Measurements from ENCODE around the gene TMEM178B. TPM values are rescaled to one million over a fixed set of nuclear protein-coding genes. Genes with fewer than 3 reads are reported as not detected.
"Not testable (repeated sequence)": the region's sequence is repeated elsewhere in the genome, so short reads cannot be mapped to it uniquely, and the experiment has no call there.

TMEM178B gene
- polyA plus RNA-seq, 1 donor from 2014 or later, result 40.7 TPM

- Histone ChIP-seq H3K79me2 (replicated peaks; ENCODE audit: insufficient read depth, low read length) (peaks cover 2% of the 10 kb centered on the region), H3F3A (ENCODE audit: insufficient read depth, low read length, poor library complexity, severe bottlenecking) (no peaks in the 10 kb centered on the region), H4K20me1 (ENCODE audit: insufficient read depth) (no peaks in the 10 kb centered on the region), H3K27ac (ENCODE audit: low read length) (no peak overlapping the region), H3K9me3 (ENCODE audit: low read length) (no peaks in the 10 kb centered on the region), H3K36me3 (ENCODE audit: insufficient read depth, low read length) (peaks cover 4% of the 10 kb centered on the region), H3K27me3 (ENCODE audit: insufficient read depth, low read depth, low read length) (no peaks in the 10 kb centered on the region), H3K9me2 (ENCODE audit: insufficient read depth, low read length) (no peaks in the 10 kb centered on the region), H3K4me2 (ENCODE audit: low read length) (no peak overlapping the region), H3K9ac (ENCODE audit: low read length) (no peak overlapping the region), H3K4me3 (ENCODE audit: low read length) (no peak overlapping the region), H2AFZ (ENCODE audit: low read depth, low read length) (no peak overlapping the region)
- TF ChIP-seq CTCF (IDR thresholded peaks at IDR 0.05; ENCODE audit: poor library complexity, severe bottlenecking), result no peak
- no peak for TF ChIP-seq EP300 (conservative IDR thresholded peaks at IDR 0.05; ENCODE audit: poor library complexity, severe bottlenecking)
- TF ChIP-seq REST (IDR thresholded peaks at IDR 0.05; ENCODE audit: borderline replicate concordance), result no peak
- no peak for TF ChIP-seq POLR2AphosphoS5 (IDR thresholded peaks at IDR 0.05)
- TF ChIP-seq RAD21 (conservative IDR thresholded peaks at IDR 0.05), result no peak
- no peak for TF ChIP-seq SMC3 (conservative IDR thresholded peaks at IDR 0.05; ENCODE audit: poor library complexity)
- TF ChIP-seq TAF1 (IDR thresholded peaks at IDR 0.05; ENCODE audit: low read depth), result no peak
Measured at GRCh38 chr7:141400356-141400755, 326.5 kb downstream of the TMEM178B start.

DNA sequence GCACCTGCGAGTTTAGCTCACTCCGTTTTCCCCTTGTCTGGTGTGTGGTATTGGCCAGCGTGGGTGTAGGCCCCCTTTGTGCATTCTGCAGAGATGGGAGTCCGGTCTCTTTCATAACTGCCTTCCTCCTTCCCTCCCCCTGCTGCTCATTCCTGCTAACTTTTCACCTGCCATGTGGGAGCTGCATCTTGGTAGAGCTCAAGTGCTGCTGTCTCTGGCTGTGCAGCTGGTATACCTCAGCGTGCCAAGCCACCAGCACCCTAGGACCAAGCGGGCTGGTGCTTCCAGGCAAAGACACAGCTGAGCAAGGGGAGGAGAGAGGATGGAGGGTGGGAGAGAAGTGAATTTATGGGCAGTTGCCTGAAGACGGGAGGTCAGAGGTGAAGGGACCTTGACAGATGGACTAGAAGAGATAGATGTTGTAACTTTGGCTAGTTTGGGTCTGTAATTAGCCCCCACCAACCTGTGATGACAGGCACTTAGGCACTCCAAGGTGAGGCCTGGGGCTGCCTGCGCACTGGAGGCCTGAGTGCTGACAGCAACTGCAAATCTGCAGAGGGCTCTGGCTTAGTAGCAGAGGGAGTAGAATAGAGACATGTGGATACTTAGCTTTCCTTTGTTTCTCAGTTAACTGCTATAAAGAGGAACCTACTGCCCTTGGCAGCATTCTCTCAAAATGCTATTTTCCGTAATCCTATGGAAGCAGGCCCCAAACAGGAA lies 328.6 kb downstream of the TMEM178B start:
- Histone ChIP-seq H4K20me1 (ENCODE audit: insufficient read depth) (no peaks in the 10 kb centered on the region), H3K9me2 (ENCODE audit: insufficient read depth, low read length) (no peaks in the 10 kb centered on the region), H3K79me2 (replicated peaks; ENCODE audit: insufficient read depth, low read length) (no peaks in the 10 kb centered on the region), H2AFZ (ENCODE audit: low read depth, low read length) (no peak overlapping the region), H3K9ac (ENCODE audit: low read length) (no peak overlapping the region), H3K9me3 (ENCODE audit: low read length) (no peaks in the 10 kb centered on the region), H3K27ac (ENCODE audit: low read length) (no peak overlapping the region), H3K27me3 (ENCODE audit: insufficient read depth, low read depth, low read length) (no peaks in the 10 kb centered on the region), H3K36me3 (ENCODE audit: insufficient read depth, low read length) (peaks cover 4% of the 10 kb centered on the region), H3K4me3 (ENCODE audit: low read length) (no peak overlapping the region), H3K4me2 (ENCODE audit: low read length) (no peak overlapping the region), H3F3A (ENCODE audit: insufficient read depth, low read length, poor library complexity, severe bottlenecking) (no peaks in the 10 kb centered on the region)
- TF ChIP-seq POLR2AphosphoS5 (IDR thresholded peaks at IDR 0.05) (peak; percentile 11), EP300 (conservative IDR thresholded peaks at IDR 0.05; ENCODE audit: poor library complexity, severe bottlenecking) (no peak)

- not testable (repeated sequence) for H3K9me3 ChIP-seq (ENCODE audit: low read length); H3K4me2 ChIP-seq (ENCODE audit: low read length); H3F3A ChIP-seq (ENCODE audit: insufficient read depth, low read length, poor library complexity, severe bottlenecking); H3K79me2 ChIP-seq (replicated peaks; ENCODE audit: insufficient read depth, low read length); H3K36me3 ChIP-seq (ENCODE audit: insufficient read depth, low read length); H3K9me2 ChIP-seq (ENCODE audit: insufficient read depth, low read length); H4K20me1 ChIP-seq (ENCODE audit: insufficient read depth); H3K4me3 ChIP-seq (ENCODE audit: low read length); H3K27me3 ChIP-seq (ENCODE audit: insufficient read depth, low read depth, low read length); H2AFZ ChIP-seq (ENCODE audit: low read depth, low read length); H3K27ac ChIP-seq (ENCODE audit: low read length); H3K9ac ChIP-seq (ENCODE audit: low read length)
Measured at GRCh38 chr7:141403846-141404245, 330.0 kb downstream of the TMEM178B start.

Data from neural cell (in vitro differentiated cells).